H7 (cell line): ENCODE data around the gene ABHD17A. TPM values are rescaled to one million over a fixed set of nuclear protein-coding genes. Genes with fewer than 3 reads are reported as not detected.
"Not testable (repeated sequence)": the region's sequence is repeated elsewhere in the genome, so short reads cannot be mapped to it uniquely, and the experiment has no call there.

Experiments
- DNase-seq: peaks from one replicate; pipeline ENCODE4 v3.0.0; 2012
- H3K27me3 ChIP-seq: 2 replicates; pipeline ENCODE4 v1.6.0; 2011; ENCODE audit warnings: mild to moderate bottlenecking, low read length; ENCODE audit not compliant: control insufficient read depth, insufficient read depth
- H3K36me3 ChIP-seq: replicated peaks from 2 replicates; pipeline ENCODE4 v1.5.1; 2011; ENCODE audit warnings: low read length; ENCODE audit not compliant: control insufficient read depth, insufficient read depth
- H3K4me3 ChIP-seq: 2 replicates; pipeline ENCODE4 v1.5.1; 2011; ENCODE audit warnings: low read depth, mild to moderate bottlenecking, control low read depth, low read length, moderate library complexity; ENCODE audit not compliant: insufficient read depth
- total RNA-seq: library from RNA; depleted of rRNA; stranded (reverse); fragments of >200 nt; shearing (Covaris generic); gene quantifications from 2 replicates; pipeline ENCODE4 v1.2.3, GENCODE V29; 2014; rRNA removed

Gene ABHD17A
- 87.0 and 134 TPM in 2 replicates for total RNA-seq

GRCh38 chr19:1885398-1886119, at the start of gene ABHD17A:
Gene ABHD17A (minus strand): TSS chr19:1885496. CDS start chr19:1881566, 3,930 bp downstream.
- not testable (repeated sequence) for H3K36me3 ChIP-seq, H3K27me3 ChIP-seq
- peak; percentile 99 for DNase-seq
- peak within 1 kb of the TSS; percentile 91 for H3K4me3 ChIP-seq

- no peak for DNase-seq
- Histone ChIP-seq H3K36me3 (no peaks in the 10 kb centered on the region), H3K4me3 (no peak overlapping the region), H3K27me3 (no peaks in the 10 kb centered on the region; the same call in 1 of the 2 replicates)
Measured at GRCh38 chr19:1933942-1934341, 48.6 kb upstream of the ABHD17A start.

- DNase-seq: no peak
- H3K4me3 ChIP-seq: no peak overlapping the region
- no peaks in the 10 kb centered on the region; the same call in 1 of the 2 replicates for H3K27me3 ChIP-seq
- no peaks in the 10 kb centered on the region for H3K36me3 ChIP-seq
Measured at GRCh38 chr19:1933244-1933643, 47.9 kb upstream of the ABHD17A start.

- Histone ChIP-seq H3K27me3 (no peaks in the 10 kb centered on the region; the same call in 1 of the 2 replicates), H3K4me3 (no peak overlapping the region)
- DNase-seq: no peak
Measured at GRCh38 chr19:1932395-1932794, 47.1 kb upstream of the ABHD17A start.

GRCh38 chr19:1931445-1931844, 46.1 kb upstream of the ABHD17A start:
- no peaks in the 10 kb centered on the region for H3K36me3 ChIP-seq
- DNase-seq: no peak
- no peak overlapping the region for H3K4me3 ChIP-seq
- H3K27me3 ChIP-seq: no peaks in the 10 kb centered on the region; the same call in 1 of the 2 replicates

More at GRCh38 chr19:1932395-1932794, 47.1 kb upstream of the ABHD17A start:
- no peaks in the 10 kb centered on the region for H3K36me3 ChIP-seq

GRCh38 chr19:1929021-1929742, 43.9 kb upstream of the ABHD17A start:
- no peaks in the 10 kb centered on the region; the same call in none of the 2 replicates for H3K36me3 ChIP-seq
- H3K27me3 ChIP-seq: no peaks in the 10 kb centered on the region; the same call in 1 of the 2 replicates
- peak overlapping the region; percentile 33 for H3K4me3 ChIP-seq
- DNase-seq: peak; percentile 98

- DNase-seq: no peak
- Histone ChIP-seq H3K36me3 (peaks cover 6% of the 10 kb centered on the region), H3K4me3 (no peak overlapping the region), H3K27me3 (no peaks in the 10 kb centered on the region; the same call in 1 of the 2 replicates)
Measured at GRCh38 chr19:1925544-1925943, 40.2 kb upstream of the ABHD17A start.

- H3K4me3 ChIP-seq: no peak overlapping the region
- H3K27me3 ChIP-seq: no peaks in the 10 kb centered on the region; the same call in 1 of the 2 replicates
- no peak for DNase-seq
- H3K36me3 ChIP-seq: peaks cover 6% of the 10 kb centered on the region
Measured at GRCh38 chr19:1924320-1924961, 39.1 kb upstream of the ABHD17A start.

- peaks cover 8% of the 10 kb centered on the region for H3K36me3 ChIP-seq
- no peaks in the 10 kb centered on the region for H3K27me3 ChIP-seq
- no peak overlapping the region for H3K4me3 ChIP-seq
- no peak for DNase-seq
Measured at GRCh38 chr19:1923319-1923718, 38.0 kb upstream of the ABHD17A start.

GRCh38 chr19:1922803-1923202, 37.5 kb upstream of the ABHD17A start:
- no peak overlapping the region for H3K4me3 ChIP-seq
- no peak for DNase-seq
- H3K27me3 ChIP-seq: no peaks in the 10 kb centered on the region
- peaks cover 10% of the 10 kb centered on the region for H3K36me3 ChIP-seq

- no peak overlapping the region for H3K4me3 ChIP-seq
- H3K27me3 ChIP-seq: no peaks in the 10 kb centered on the region
- H3K36me3 ChIP-seq: peaks cover 10% of the 10 kb centered on the region
- no peak for DNase-seq
Measured at GRCh38 chr19:1921825-1922224, 36.5 kb upstream of the ABHD17A start.

- DNase-seq: no peak
- Histone ChIP-seq H3K36me3 (peaks cover 10% of the 10 kb centered on the region), H3K4me3 (no peak overlapping the region), H3K27me3 (no peaks in the 10 kb centered on the region)
Measured at GRCh38 chr19:1921326-1921725, 36.0 kb upstream of the ABHD17A start.

- DNase-seq: no peak
- no peak overlapping the region for H3K4me3 ChIP-seq
- peaks cover 10% of the 10 kb centered on the region for H3K36me3 ChIP-seq
- H3K27me3 ChIP-seq: no peaks in the 10 kb centered on the region
Measured at GRCh38 chr19:1920644-1921043, 35.3 kb upstream of the ABHD17A start.

GRCh38 chr19:1918975-1919374, 33.7 kb upstream of the ABHD17A start:
- H3K27me3 ChIP-seq: no peaks in the 10 kb centered on the region
- peaks cover 8% of the 10 kb centered on the region for H3K36me3 ChIP-seq
- no peak for DNase-seq
- H3K4me3 ChIP-seq: no peak overlapping the region
